Right atrium auricular region (tissue), 2 donors: ENCODE measurements around the gene EMC7. TPM values are rescaled to one million over a fixed set of nuclear protein-coding genes. Genes with fewer than 3 reads are reported as not detected.

Source experiments
- DNase-seq: peaks from one replicate; pipeline ENCODE4 v3.0.0-alpha.2; 2019; ENCODE audit warnings: low spot score
- H3K27ac ChIP-seq, 2 donors: fragments of 200-600 bp; sonication (generic); 1 replicate in 1 of 2; 2 replicates in 1 of 2; pipeline ENCODE4 v1.5.1; 2016 to 2019
- H3K27me3 ChIP-seq, 2 donors: fragments of 200-600 bp; sonication (generic); one replicate each; pipeline versions ENCODE4 v1.5.1 to v1.6.0; 2017 to 2019
- H3K36me3 ChIP-seq: fragments of 200-600 bp; sonication (generic); one replicate; pipeline ENCODE4 v1.5.1; 2016
- H3K4me1 ChIP-seq, 2 donors: fragments of 200-600 bp; sonication (generic); one replicate each; pipeline versions ENCODE4 v1.5.1 to v1.6.0; 2017 to 2019
- H3K4me3 ChIP-seq, 2 donors: fragments of 200-600 bp; sonication (generic); 1 replicate in 1 of 2; 2 replicates in 1 of 2; pipeline ENCODE4 v1.5.1; 2017 to 2019; ENCODE audit warnings: mild to moderate bottlenecking in 1 of 2, moderate library complexity in 1 of 2
- H3K9me3 ChIP-seq, 2 donors: fragments of 200-600 bp; sonication (generic); one replicate each; pipeline ENCODE4 v1.5.1; 2019
- CTCF ChIP-seq, 2 donors: fragments of 200-600 bp; sonication (generic); IDR thresholded peaks; one replicate each; pipeline ENCODE4 v1.5.1; 2019; ENCODE audit warnings: antibody characterized with exemption in 2 of 2
- total RNA-seq, 2 donors: library from RNA; depleted of rRNA; stranded (reverse); fragments of >200 nt; gene quantifications; one replicate each; pipeline ENCODE4 v1.1.0, GENCODE V29; 2016

Gene EMC7
- total RNA-seq, 2 donors from 2014 or later: 47.5 to 50.1 TPM

- Histone ChIP-seq H3K4me3 (no peak overlapping the region), H3K4me1 (peaks cover 0 to 14% of the 10 kb centered on the region in 2 donors), H3K27me3 (no peaks in the 10 kb centered on the region), H3K27ac (no peak overlapping the region), H3K9me3 (no peaks in the 10 kb centered on the region), H3K36me3 (no peaks in the 10 kb centered on the region)
- DNase-seq: no peak
- TF ChIP-seq CTCF (IDR thresholded peaks at IDR 0.05): no peak
Observed at GRCh38 chr15:34043391-34043790, 58.3 kb downstream of the EMC7 start.

- H3K4me1 ChIP-seq: peaks cover 0 to 14% of the 10 kb centered on the region in 2 donors
- TF ChIP-seq CTCF (IDR thresholded peaks at IDR 0.05): no peak
- no peaks in the 10 kb centered on the region for H3K27me3 ChIP-seq
- DNase-seq: no peak
- H3K9me3 ChIP-seq: no peaks in the 10 kb centered on the region
- H3K36me3 ChIP-seq: no peaks in the 10 kb centered on the region
- peak overlapping the region in 1 of 2 donors; percentile 92 for H3K27ac ChIP-seq
- H3K4me3 ChIP-seq: peak overlapping the region; percentile 70 to 76
Observed at GRCh38 chr15:34039790-34040113, 61.9 kb downstream of the EMC7 start.

DNA sequence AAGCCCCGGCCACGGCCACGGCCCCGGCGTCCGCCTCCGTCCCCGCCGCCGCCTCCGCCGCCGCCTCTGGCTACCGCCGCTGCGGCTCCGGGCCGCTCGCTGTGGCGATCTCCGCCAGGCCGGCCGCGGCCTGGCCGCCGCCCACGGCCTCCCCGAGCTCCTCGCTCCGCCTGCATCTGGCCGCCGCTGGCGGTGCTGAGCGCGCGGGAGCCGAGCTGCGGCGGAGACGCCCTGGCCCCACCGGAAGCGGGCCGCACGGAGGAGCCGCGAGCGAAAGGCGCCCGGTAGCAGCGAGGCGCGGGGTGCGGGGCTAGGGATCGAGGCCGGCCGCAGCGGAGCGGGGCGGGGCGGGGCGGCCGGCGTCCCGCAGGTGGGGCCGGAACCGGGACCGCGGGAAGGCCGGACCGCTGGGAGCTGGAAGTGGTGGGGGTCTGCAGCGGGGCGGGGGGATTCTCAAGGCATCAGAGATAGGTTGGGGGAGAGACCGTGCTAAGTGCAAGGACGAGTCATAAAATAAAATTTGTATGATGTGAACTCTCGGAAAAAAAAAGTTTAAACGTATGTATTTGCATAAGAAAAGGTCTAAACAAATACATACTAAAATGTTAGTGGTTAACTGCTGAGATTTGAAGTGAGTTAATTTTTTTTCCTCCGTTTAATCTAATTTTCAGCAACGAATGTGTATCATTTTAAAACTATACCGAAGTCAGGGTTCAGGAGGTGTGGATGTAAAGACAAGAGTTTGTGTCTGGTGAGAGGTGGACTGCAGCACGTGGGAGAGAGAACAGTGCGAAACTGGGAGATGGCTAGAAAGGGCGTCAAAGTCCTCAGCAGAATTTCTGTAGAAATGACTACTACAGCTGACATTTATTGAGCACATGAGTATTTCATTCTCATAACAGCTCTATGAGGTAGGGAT is 62.5 kb downstream of the EMC7 start, which contains the start of gene AVEN:
Gene AVEN, minus strand, starts transcription at position 334 of the 919 bp plus-strand sequence. Its CDS starts 158 bp downstream, at position 176.
- no peak for TF ChIP-seq CTCF (IDR thresholded peaks at IDR 0.05)
- Histone ChIP-seq H3K9me3 (no peaks in the 10 kb centered on the region), H3K27me3 (no peaks in the 10 kb centered on the region), H3K27ac (peak within 1 kb of the TSS; percentile 82 to 92), H3K4me3 (peak within 1 kb of the TSS; percentile 70 to 76), H3K4me1 (peaks cover 0 to 14% of the 10 kb centered on the region in 2 donors), H3K36me3 (no peaks in the 10 kb centered on the region)
- no peak for DNase-seq

DNA sequence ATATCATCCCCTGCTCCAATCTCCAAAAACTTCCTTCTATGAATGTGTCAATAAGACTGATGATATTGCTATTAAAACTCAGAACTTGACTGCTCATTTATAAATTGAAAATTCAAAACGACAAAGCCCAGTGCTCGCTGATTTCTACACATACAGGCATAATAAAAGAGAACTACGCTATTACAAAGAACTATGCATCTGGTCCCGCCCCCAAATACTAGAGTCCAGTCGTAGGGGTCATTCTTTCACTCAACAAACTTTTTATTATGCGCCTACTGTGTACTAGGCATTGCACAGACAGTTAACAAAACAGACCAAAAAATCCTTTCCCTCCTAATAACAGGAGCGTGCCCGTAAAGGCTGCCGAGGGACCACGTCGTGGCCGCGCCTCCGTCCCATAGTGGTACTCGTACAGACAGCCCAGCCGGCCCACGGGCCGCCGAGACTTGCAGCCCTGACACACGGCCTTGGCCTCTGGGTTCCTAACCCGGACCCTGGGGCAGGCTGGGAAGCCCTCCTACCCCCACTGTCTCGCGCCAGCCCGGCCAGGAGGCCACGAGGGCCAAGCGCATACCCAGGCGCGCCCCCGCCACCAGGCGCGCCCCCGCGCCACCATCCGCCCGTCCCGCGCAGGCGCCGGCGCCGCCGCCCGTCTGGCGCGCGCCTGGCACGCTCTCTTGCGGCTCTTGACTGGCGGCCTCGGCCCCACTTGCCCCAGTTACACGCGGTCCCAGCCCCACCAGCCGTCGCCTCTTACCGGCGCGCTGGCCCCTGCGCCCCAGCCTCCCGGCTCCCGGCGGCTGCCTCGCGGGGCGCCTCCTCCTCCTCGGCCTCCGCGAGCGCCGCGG is 63.4 kb downstream of the EMC7 start:
- Histone ChIP-seq H3K4me1 (peaks cover 0 to 14% of the 10 kb centered on the region in 2 donors), H3K27ac (peak overlapping the region; percentile 82 to 92), H3K36me3 (no peaks in the 10 kb centered on the region), H3K4me3 (peak overlapping the region; percentile 70 to 76), H3K9me3 (no peaks in the 10 kb centered on the region), H3K27me3 (no peaks in the 10 kb centered on the region)
- DNase-seq: peak; percentile 68
- no peak for TF ChIP-seq CTCF (IDR thresholded peaks at IDR 0.05)

Other genes starting within 250 kb of the EMC7 start
- gene CHRM5, start 133.4 kb downstream of the EMC7 start, total RNA-seq: not detected
- gene AVEN, start 62.7 kb downstream of the EMC7 start, total RNA-seq: 10 to 100 TPM; 12.9 to 18.9 TPM
- 1 to 10 TPM; 2.0 to 2.3 TPM for gene PGBD4, start 221 bp upstream of the EMC7 start, total RNA-seq
- 10 to 100 TPM; 17.7 to 17.8 TPM for gene KATNBL1, start 108.2 kb upstream of the EMC7 start, total RNA-seq
- gene EMC4, start 123.2 kb upstream of the EMC7 start, total RNA-seq: 100 to 1,000 TPM; 120 TPM
- gene SLC12A6, start 235.9 kb upstream of the EMC7 start, total RNA-seq: 10 to 100 TPM; 21.1 to 21.6 TPM
- gene NOP10, start 241.3 kb upstream of the EMC7 start, total RNA-seq: 100 to 1,000 TPM; 115 to 120 TPM
- gene NUTM1, start 241.5 kb upstream of the EMC7 start, total RNA-seq: not detected